CD4-positive, alpha-beta T cell treated with Interleukin-6 at 100 ng/mL for 8 hours (primary cell): ENCODE results near the gene KCNA10.

Experiments used
- DNase-seq: peaks from one replicate; pipeline ENCODE4 v3.0.0-alpha.2; 2020; ENCODE audit warnings: mixed read lengths, low spot score

KCNA10 gene

GRCh38 chr1:110477967-110478640 lies 40.9 kb downstream of the KCNA10 start:
- no peak for DNase-seq

DNA sequence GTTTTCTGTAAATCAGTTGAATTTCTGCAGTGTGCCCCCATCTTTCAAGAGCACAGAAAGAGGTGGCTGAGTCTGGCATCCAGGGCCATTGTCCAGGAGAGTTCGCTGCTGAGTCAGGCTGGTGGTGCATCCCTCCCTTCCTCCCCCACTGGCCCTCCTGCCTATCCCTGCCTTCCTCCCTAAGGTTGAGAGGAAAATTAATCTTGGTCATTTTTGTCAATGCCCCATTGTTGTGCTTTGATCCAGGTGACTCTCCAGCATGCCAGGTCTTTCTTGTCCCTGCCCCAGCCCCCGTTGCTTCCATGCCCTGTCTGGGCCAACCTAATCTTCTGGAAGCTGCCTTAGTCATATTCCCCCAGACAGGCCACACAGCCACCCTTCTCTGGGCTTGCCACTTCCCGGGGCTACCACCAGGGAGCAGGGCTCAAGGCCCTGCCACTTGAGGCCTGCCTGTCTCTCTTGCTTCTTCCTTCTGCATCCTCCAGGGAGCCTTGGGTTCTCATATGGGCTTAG lies 41.5 kb downstream of the KCNA10 start:
- DNase-seq, result no peak

DNA sequence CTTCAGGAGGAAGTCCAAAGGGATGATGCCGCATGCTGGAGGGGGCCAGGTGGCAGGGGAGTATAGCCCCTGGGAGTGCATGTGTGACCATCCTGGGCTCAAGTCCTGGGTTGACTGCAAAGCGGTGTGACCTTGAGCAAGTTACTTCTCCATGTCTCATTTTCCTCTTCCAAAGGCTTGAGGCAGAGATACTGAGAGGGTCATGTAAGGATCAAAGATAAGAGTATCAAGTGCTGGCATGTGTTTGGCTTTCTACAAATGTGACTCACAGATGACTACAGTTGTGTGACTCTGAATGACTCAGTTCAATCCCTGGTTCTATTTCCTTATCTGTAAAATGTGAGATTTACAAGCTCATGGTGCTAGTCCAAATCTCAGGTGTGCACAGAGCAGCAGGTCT lies 41.9 kb downstream of the KCNA10 start:
- DNase-seq, result no peak

- no peak for DNase-seq
Measured at GRCh38 chr1:110476028-110476765, 42.8 kb downstream of the KCNA10 start.

- DNase-seq, result no peak
Measured at GRCh38 chr1:110475362-110476027, 43.5 kb downstream of the KCNA10 start.

GRCh38 chr1:110474444-110474843 lies 44.5 kb downstream of the KCNA10 start:
- DNase-seq, result no peak

DNA sequence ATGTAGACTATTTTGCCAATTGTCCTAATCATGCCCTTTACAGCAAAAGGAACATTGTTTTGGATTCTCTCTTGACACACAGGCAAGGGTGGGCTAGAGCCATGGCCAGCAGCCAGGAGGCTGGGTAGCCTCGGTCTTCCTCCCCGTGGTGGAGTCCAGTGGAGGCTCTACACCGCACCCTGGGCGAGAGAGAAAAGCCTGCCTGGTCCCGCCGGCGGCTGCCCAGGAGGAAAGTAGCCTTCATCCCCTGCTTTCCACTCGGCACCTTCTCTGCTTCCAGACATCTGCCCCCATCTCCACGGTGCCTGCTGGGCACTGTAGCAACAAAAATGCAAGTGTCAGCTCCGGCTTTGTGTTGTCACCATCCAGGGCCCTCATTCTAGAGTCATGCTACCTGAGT lies 46.4 kb downstream of the KCNA10 start:
- no peak for DNase-seq

DNA sequence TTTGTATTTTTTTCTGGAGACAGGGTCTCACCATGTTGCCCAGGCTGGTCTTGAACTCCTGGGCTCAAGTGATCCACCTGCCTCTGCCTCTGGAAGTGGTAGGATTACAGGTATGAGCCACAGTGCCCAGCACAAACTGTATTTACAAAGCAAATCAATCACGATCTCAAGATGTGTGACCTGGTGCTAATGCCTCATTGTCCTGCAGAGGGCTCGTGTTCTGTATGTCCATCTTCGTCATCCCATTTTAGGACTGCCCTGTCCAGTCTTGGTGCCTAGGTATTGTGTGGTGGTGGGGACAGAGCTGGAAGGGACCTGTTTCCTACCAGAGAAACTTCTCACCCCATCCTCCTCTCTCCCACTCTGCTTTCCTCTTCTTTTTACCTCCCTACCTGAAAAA lies 47.8 kb downstream of the KCNA10 start:
- no peak for DNase-seq
